Forelimb muscle (tissue), 1 donor: ENCODE data around the gene RCAN2. TPM values are rescaled to one million over a fixed set of nuclear protein-coding genes. Genes with fewer than 3 reads are reported as not detected.

Experiments used
- DNase-seq: peaks from one replicate; pipeline ENCODE4 v3.0.0-alpha.2; 2013; ENCODE audit warnings: low read depth
- polyA plus RNA-seq: library from polyadenylated mRNA; unstranded; fragments of 120-200 nt; gene quantifications from one replicate; pipeline ENCODE4 v1.2.1, GENCODE V29; 2013; ENCODE audit not compliant: insufficient read length

RCAN2 gene
- polyA plus RNA-seq, 1 donor: 4.7 TPM

- DNase-seq: no peak
Observed at GRCh38 chr6:46491628-46492547, 639 bp upstream of the RCAN2 start.

- no peak for DNase-seq
Observed at GRCh38 chr6:46490425-46491200, 636 bp downstream of the RCAN2 start.

GRCh38 chr6:46486181-46486580 lies 5.1 kb downstream of the RCAN2 start:
- no peak for DNase-seq

DNA sequence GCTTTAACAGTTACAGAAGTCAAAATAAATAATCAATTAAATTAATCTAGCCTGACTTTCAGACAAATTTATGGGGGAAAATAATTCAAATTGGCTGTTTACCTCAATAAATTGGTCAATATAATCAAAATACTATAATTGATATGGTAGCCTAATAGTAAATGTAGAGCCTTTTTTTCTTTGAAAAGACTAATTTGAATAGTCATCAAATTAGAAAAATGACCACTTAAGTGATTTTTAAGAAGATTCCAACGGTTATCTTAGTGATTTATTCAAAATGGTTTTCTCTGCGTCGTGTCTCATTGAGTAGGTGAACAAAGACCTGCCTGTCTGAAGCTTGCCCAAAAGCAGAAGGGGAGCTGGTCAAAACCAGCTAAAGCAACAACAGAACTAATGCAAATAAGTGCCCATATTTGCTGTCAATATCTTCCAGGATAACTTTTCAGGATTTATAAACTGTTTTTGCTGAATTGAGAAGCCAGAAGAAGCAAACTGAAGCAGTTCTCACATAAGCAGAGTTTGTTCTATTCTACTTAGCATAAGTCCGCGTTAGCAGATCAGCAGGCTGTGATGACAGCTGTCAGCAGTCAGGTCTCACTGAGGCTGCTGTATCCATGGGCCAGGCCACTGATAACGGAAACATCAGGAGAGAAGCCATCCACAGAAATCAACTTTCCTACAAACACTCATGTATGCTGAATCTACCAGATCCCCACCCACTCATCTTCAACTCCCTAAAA lies 7.0 kb downstream of the RCAN2 start:
- no peak for DNase-seq

DNA sequence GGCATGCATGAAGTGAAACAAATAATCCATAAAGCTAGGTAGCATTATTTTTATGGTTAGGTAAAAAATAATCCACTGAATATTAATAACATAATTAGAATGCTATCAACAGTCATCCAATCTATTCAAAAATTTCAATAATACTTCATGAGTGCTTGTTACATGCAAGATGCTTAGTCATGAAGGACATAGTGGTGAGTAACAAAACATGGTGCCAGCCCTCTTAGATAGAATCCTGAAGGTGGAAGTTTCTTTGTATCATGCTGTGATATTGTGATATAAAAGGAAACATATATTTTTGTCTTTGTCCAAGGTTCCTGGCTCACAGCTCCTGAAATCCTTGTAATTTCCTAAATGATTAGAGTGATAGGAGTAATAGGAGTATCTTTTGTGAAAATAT lies 14.9 kb downstream of the RCAN2 start:
- no peak for DNase-seq

DNA sequence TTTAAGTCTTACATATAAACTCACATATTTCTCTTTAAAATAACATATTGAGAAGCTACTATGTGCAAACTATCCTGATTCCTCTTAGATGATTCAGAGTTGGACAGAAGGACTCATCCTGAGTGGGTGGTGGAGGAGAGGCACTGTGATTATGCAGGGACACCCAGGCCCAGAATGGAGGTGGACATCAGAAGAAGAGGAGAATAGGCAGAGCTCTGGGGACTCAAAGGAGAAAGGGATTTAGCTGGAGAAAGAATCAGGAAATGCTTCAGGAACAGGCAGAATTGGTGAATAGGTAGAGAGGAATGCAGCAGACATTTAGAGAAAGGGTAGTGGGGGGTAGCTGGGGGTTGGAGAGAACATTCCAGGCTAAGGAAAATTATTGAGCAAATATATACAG lies 17.4 kb downstream of the RCAN2 start:
- no peak for DNase-seq

GRCh38 chr6:46472243-46472642 lies 19.0 kb downstream of the RCAN2 start:
- DNase-seq: no peak

DNA sequence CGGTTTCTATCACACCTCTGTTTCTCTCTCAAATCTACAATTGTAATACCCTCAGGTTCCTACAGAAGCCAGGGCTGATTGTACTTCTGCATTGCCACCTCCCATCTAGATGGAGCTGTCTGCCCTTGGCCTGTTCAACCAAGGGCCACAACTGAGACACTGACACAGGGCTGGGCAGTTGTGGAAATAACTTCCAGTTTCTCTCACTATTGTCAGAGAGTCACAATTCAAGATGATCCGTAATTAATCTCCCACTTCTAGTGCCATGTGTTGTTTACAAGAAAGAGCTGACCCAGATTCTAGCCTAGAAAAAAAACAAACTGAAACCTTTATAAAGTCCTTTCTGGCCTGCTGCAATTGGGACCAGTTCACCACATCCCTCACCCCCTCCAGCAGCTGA lies 22.2 kb downstream of the RCAN2 start:
- no peak for DNase-seq

GRCh38 chr6:46468403-46469010 lies 22.7 kb downstream of the RCAN2 start:
- DNase-seq: no peak

DNA sequence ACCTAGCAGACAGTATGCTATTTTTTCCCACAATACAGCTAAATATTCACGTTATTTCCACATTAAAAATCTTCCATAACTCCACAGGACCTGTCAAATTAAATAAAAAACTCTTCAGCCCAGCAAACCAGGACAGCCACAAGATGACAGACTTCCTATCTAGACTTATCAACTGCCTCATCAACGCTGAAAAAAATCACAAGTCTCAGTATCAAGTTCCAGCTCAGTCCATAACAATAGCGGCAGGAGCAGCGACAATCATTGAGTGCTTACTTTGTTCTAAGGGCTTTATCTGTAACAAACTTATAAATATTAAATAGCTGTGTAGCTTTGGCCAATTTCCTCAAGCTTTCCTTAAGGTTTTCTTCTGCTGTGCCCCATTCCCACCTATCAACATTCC lies 24.7 kb downstream of the RCAN2 start:
- no peak for DNase-seq

DNA sequence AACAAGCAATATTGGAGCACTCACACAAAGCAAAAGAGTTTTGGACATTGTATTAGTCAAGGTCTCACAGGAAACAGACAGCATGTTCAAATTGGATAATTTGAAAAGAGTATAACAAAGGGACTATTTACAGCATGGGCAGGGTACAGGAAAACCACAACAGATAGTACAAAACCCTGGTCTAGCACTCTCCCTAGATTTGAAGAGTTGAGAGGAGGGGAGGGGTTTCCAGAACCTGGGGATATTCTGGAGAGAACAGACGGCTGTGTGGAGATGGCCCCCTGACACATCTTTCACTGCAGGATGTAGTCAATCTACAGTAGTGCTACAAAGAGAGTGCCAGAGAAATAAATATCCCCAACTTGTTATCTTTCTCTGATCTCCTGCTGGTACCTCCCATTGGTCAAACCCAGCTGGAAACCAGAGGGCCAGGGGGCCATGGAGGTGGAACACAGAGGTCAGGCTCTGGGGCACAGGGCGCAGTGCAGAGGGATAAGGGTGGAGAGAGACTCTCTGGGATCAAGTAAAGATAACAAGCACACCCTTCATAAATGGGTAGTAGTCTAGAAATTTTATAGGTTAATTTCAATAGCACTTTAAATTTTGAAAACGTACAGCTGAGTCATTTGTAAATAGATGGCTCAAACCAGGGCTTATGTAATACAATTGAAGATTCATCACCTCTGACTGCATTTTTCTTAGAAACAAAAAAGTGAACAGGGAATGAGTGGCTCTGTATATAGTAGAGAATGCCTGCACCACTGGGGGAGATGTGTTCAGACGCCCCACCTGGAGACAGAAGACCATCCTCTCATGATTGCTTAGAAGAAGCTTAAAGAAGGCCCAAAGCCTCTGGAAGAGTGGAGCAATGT lies 25.7 kb downstream of the RCAN2 start:
- DNase-seq: no peak

DNA sequence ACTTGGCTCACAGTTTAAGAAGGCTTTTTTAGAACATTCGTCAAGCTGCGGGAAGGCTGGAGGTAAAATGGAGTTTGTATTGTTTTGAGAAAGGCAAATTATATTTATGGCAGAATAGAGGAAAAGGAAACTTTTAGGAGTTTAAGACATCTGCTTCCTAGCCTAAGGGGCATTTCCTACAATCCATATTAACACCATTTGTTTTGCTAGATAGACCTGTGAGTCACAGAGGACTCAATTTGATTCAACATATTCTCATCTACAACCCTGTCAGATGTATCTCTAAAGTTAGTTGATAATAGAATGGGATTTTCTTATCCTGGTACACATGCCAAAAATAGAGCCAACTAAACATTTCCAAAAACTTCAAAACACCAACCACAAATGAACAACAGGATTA lies 35.0 kb downstream of the RCAN2 start:
- DNase-seq: no peak

DNA sequence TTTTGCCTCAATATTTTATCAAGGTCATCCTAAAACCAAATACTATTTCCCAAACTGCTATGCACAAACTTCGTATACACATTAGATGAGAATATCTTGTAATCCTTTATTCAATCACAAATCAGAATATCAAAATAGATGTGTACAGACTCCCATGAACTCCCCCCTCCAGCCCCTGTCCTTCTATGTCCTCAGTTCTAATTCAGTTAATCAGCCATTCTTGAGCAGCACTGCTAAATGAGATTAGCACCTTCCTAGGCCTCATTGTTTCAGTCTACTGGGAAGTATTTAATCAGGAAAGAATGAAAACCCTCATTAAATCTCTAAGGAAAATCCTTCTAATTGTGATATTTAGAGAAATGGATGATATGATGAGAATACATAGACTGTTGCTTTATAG lies 36.6 kb downstream of the RCAN2 start:
- DNase-seq: no peak

- DNase-seq: no peak
Observed at GRCh38 chr6:46453741-46454316, 37.4 kb downstream of the RCAN2 start.

GRCh38 chr6:46453216-46453615 lies 38.0 kb downstream of the RCAN2 start:
- no peak for DNase-seq

- no peak for DNase-seq
Observed at GRCh38 chr6:46452312-46452917, 38.8 kb downstream of the RCAN2 start.

GRCh38 chr6:46451343-46451742 lies 39.9 kb downstream of the RCAN2 start:
- DNase-seq: no peak

GRCh38 chr6:46444772-46445454 lies 46.3 kb downstream of the RCAN2 start:
- no peak for DNase-seq

DNA sequence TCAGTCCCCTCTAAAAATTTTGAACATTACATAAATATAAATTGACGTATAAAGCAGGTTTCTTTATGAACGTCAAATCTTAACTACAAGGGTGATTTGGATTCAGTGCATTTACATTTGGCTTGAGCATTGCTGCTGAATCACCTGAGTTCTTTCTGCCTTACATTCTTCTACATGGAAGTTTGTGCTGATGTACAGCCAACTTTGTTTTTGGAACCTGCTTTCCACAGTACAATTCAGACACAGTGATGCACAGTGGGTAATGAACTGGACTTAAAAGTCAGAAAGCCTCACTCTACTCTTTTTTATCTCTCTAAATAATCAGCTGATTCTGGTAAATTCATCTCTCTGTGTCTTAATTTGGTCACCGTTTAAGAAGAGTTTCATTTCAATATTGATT lies 47.6 kb downstream of the RCAN2 start:
- no peak for DNase-seq
